Esophagus squamous epithelium (tissue), 4 donors: Measurements from ENCODE around the gene FOXO3.

Experiments used
- POLR2A ChIP-seq, 4 donors: fragments of 450-650 bp; IDR thresholded peaks; one replicate each; pipeline ENCODE4 v1.6.1; 2017; ENCODE audit warnings: antibody characterized with exemption in 4 of 4, mild to moderate bottlenecking in 4 of 4, moderate library complexity in 3 of 4
- TF ChIP-seq, protein P1 (sequence below), 6 experiments: fragments of 450-650 bp in 4 of 6; fragments of 200-600 bp in 2 of 6; sonication (generic) in 2 of 6; IDR thresholded peaks; one replicate each; pipeline ENCODE4 v1.5.1; 2016 to 2019; ENCODE audit warnings: antibody characterized with exemption in 6 of 6, mild to moderate bottlenecking in 4 of 6, moderate library complexity in 4 of 6

GRCh38 chr6:108640104-108640503 is 79.4 kb downstream of the FOXO3 start:
- TF ChIP-seq, protein P1, sequence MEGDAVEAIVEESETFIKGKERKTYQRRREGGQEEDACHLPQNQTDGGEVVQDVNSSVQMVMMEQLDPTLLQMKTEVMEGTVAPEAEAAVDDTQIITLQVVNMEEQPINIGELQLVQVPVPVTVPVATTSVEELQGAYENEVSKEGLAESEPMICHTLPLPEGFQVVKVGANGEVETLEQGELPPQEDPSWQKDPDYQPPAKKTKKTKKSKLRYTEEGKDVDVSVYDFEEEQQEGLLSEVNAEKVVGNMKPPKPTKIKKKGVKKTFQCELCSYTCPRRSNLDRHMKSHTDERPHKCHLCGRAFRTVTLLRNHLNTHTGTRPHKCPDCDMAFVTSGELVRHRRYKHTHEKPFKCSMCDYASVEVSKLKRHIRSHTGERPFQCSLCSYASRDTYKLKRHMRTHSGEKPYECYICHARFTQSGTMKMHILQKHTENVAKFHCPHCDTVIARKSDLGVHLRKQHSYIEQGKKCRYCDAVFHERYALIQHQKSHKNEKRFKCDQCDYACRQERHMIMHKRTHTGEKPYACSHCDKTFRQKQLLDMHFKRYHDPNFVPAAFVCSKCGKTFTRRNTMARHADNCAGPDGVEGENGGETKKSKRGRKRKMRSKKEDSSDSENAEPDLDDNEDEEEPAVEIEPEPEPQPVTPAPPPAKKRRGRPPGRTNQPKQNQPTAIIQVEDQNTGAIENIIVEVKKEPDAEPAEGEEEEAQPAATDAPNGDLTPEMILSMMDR (IDR thresholded peaks at IDR 0.05) = no peak
- TF ChIP-seq POLR2A (IDR thresholded peaks at IDR 0.05) = no peak
